Activated CD8-positive, alpha-beta T cell treated with anti-CD3 and anti-CD28 coated beads for 36 hours (primary cell): ENCODE results near the gene WHRN. TPM values are rescaled to one million over a fixed set of nuclear protein-coding genes. Genes with fewer than 3 reads are reported as not detected.

Experiments used
- ATAC-seq: fragments of 200-7000 bp; cut with Tn5 transposase; one replicate; pipeline ENCODE4 v1.10.0; 2021; ENCODE audit warnings: mild to moderate bottlenecking, moderate library complexity
- CTCF ChIA-PET: fragments of 350-600 bp; sonication (Branson Sonifier 250); formaldehyde crosslinking; loops from one replicate; lab custom pipeline; 2021; ENCODE audit warnings: antibody characterized with exemption; lab: Charles Lee
- POLR2A ChIA-PET: fragments of 350-600 bp; sonication (Branson Sonifier 250); formaldehyde crosslinking; loops from one replicate; lab custom pipeline; 2021; ENCODE audit warnings: antibody characterized with exemption; lab: Charles Lee
- DNase-seq: peaks from one replicate; pipeline ENCODE4 v3.0.0-alpha.2; 2020
- H3K27ac Mint-ChIP-seq: one replicate; pipeline ENCODE4 v1.8.0; 2021; ENCODE audit warnings: mild to moderate bottlenecking, mixed read lengths
- H3K27me3 Mint-ChIP-seq: one replicate; pipeline ENCODE4 v1.8.0; 2021; ENCODE audit warnings: mixed read lengths
- H3K36me3 Mint-ChIP-seq: one replicate; pipeline ENCODE4 v1.8.0; 2021; ENCODE audit warnings: low read depth, mixed read lengths
- H3K4me1 Mint-ChIP-seq: one replicate; pipeline ENCODE4 v1.8.0; 2021; ENCODE audit warnings: low read depth, mixed read lengths
- H3K4me3 Mint-ChIP-seq: one replicate; pipeline ENCODE4 v1.8.0; 2021; ENCODE audit warnings: mild to moderate bottlenecking, moderate library complexity, mixed read lengths
- H3K9me3 Mint-ChIP-seq: one replicate; pipeline ENCODE4 v1.8.0; 2021; ENCODE audit warnings: mixed read lengths
- intact Hi-C: fragments of 100-400 bp; cut with micrococcal nuclease; formaldehyde crosslinking; loops from one replicate; pipeline ENCODE4 v1.10.0; 2022
- total RNA-seq, 2 experiments: library from RNA; stranded (reverse); gene quantifications; one replicate each; pipeline ENCODE4 v1.2.3, GENCODE V29; 2021
- TF ChIP-seq, protein P1 (sequence below): fragments of 200-600 bp; IDR thresholded peaks from one replicate; pipeline ENCODE4 v1.8.0; 2022; ENCODE audit warnings: antibody characterized with exemption, mild to moderate bottlenecking

Gene WHRN
- total RNA-seq, 2 experiments from 2014 or later: 12.6 to 14.9 TPM

GRCh38 chr9:114494776-114495569 is 10.3 kb downstream of the WHRN start:
- POLR2A ChIA-PET: no interaction called here
- peaks cover 39% of the 10 kb centered on the region for H3K4me1 Mint-ChIP-seq
- no peaks in the 10 kb centered on the region for H3K27me3 Mint-ChIP-seq
- no peaks in the 10 kb centered on the region for H3K36me3 Mint-ChIP-seq
- ATAC-seq (peak; percentile 47), DNase-seq (no peak)
- no peak overlapping the region for H3K27ac Mint-ChIP-seq
- TF ChIP-seq, protein P1, sequence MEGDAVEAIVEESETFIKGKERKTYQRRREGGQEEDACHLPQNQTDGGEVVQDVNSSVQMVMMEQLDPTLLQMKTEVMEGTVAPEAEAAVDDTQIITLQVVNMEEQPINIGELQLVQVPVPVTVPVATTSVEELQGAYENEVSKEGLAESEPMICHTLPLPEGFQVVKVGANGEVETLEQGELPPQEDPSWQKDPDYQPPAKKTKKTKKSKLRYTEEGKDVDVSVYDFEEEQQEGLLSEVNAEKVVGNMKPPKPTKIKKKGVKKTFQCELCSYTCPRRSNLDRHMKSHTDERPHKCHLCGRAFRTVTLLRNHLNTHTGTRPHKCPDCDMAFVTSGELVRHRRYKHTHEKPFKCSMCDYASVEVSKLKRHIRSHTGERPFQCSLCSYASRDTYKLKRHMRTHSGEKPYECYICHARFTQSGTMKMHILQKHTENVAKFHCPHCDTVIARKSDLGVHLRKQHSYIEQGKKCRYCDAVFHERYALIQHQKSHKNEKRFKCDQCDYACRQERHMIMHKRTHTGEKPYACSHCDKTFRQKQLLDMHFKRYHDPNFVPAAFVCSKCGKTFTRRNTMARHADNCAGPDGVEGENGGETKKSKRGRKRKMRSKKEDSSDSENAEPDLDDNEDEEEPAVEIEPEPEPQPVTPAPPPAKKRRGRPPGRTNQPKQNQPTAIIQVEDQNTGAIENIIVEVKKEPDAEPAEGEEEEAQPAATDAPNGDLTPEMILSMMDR: no peak
- intact Hi-C loops: no loop called here
- no peak overlapping the region for H3K4me3 Mint-ChIP-seq
- CTCF ChIA-PET: interaction anchor here (1.0 to 1.6 kb wide), 2 partner anchors 89 to 159 kb away, joined by 3 to 4 read pairs; no protein-coding TSS in a partner anchor
- no peaks in the 10 kb centered on the region for H3K9me3 Mint-ChIP-seq

GRCh38 chr9:114493521-114494184 is 11.6 kb downstream of the WHRN start:
- Mint-ChIP-seq H3K27ac (no peak overlapping the region), H3K9me3 (no peaks in the 10 kb centered on the region), H3K4me1 (peaks cover 36% of the 10 kb centered on the region), H3K27me3 (no peaks in the 10 kb centered on the region), H3K36me3 (no peaks in the 10 kb centered on the region), H3K4me3 (no peak overlapping the region)
- TF ChIP-seq, protein P1: no peak
- intact Hi-C loops: no loop called here
- ChIA-PET CTCF (interaction anchor here (0.6 to 3.0 kb wide), 5 partner anchors 9 to 160 kb away, joined by 3 to 7 read pairs (median 4); no protein-coding TSS in a partner anchor), POLR2A (interaction anchor here (0.9 kb wide), 1 partner anchor 13 kb away, joined by 3 read pairs; no protein-coding TSS in a partner anchor)
- ATAC-seq: no peak
- DNase-seq: no peak

DNA sequence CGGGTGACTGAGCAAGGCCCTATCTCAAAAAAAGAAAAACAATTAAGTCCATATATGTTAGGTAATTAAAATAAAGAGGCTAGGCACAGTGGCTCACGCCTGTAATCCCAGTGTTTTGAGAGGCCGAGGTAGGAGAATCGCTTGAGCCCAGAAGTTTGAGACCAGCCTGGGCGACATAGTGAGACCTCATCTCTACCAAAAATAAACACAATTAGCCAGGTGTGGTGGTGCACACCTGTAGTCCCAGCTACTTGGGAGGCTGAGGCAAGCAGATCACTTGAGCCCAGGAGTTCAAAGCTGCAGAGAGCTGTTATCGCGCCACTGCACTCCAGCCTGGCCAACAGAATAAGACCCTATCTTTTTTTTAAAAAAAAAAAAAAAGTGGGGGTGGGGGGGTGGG is 12.3 kb downstream of the WHRN start:
- DNase-seq: no peak
- ATAC-seq: no peak
- Mint-ChIP-seq H3K9me3 (no peaks in the 10 kb centered on the region), H3K27me3 (no peaks in the 10 kb centered on the region), H3K4me1 (peaks cover 32% of the 10 kb centered on the region), H3K27ac (no peak overlapping the region), H3K36me3 (no peaks in the 10 kb centered on the region), H3K4me3 (no peak overlapping the region)
- CTCF ChIA-PET: interaction anchor here (1.0 to 3.0 kb wide), 3 partner anchors 9 to 160 kb away, joined by 3 to 7 read pairs (median 4); no protein-coding TSS in a partner anchor
- TF ChIP-seq, protein P1: no peak
- POLR2A ChIA-PET: no interaction called here
- intact Hi-C loops: no loop called here

- intact Hi-C loops: no loop called here
- Mint-ChIP-seq H3K4me1 (peaks cover 24% of the 10 kb centered on the region), H3K36me3 (no peaks in the 10 kb centered on the region), H3K27me3 (no peaks in the 10 kb centered on the region), H3K9me3 (no peaks in the 10 kb centered on the region), H3K4me3 (no peak overlapping the region), H3K27ac (no peak overlapping the region)
- ATAC-seq (no peak), DNase-seq (no peak)
- TF ChIP-seq, protein P1: no peak
- ChIA-PET POLR2A (interaction anchor here (0.6 kb wide), 1 partner anchor 348 kb away, joined by 4 read pairs; no protein-coding TSS in a partner anchor), CTCF (interaction anchor here (0.9 to 3.0 kb wide), 4 partner anchors 13 to 162 kb away, joined by 3 to 7 read pairs (median 4); partner anchors contain the start of gene WHRN)
These were observed 13.8 kb downstream of the WHRN start for GRCh38 chr9:114491430-114492003.
